ENCODE data around the gene MRPL46.
"Not testable (repeated sequence)": the region's sequence is repeated elsewhere in the genome, so short reads cannot be mapped to it uniquely, and the experiment has no call there.

The MRPL46 gene

GRCh38 chr15:88438181-88438580 is 29.0 kb downstream of the MRPL46 start:
- Histone ChIP-seq H3K4me1 (ENCODE audit: low read length) (no peaks in the 10 kb centered on the region), H3K27me3 (ENCODE audit: low read depth, low read length) (peaks cover 42% of the 10 kb centered on the region), H3K36me3 (replicated peaks; ENCODE audit: low read depth, low read length) (no peaks in the 10 kb centered on the region), H3K4me3 (ENCODE audit: low read length) (no peak overlapping the region), H3K9me3 (ENCODE audit: insufficient read depth, low read length) (no peaks in the 10 kb centered on the region), H4K20me1 (ENCODE audit: insufficient read depth, low read length) (no peaks in the 10 kb centered on the region), H2AFZ (ENCODE audit: low read depth, low read length) (no peak overlapping the region), H3K9ac (ENCODE audit: low read length) (no peak overlapping the region), H3K27ac (ENCODE audit: low read length) (no peak overlapping the region), H3K4me2 (ENCODE audit: low read length) (no peak overlapping the region), H3K79me2 (ENCODE audit: low read length) (no peaks in the 10 kb centered on the region)
- TF ChIP-seq CTCF (IDR thresholded peaks at IDR 0.05; ENCODE audit: low read depth, low read length), result no peak
- no peak for TF ChIP-seq EZH2phosphoT487 (IDR thresholded peaks at IDR 0.05; ENCODE audit: low read depth)

- H3K4me2 ChIP-seq (ENCODE audit: low read length); H3K9me3 ChIP-seq (ENCODE audit: insufficient read depth, low read length); H3K36me3 ChIP-seq (replicated peaks; ENCODE audit: low read depth, low read length); H2AFZ ChIP-seq (ENCODE audit: low read depth, low read length); H3K27ac ChIP-seq (ENCODE audit: low read length); H3K4me3 ChIP-seq (ENCODE audit: low read length); H3K79me2 ChIP-seq (ENCODE audit: low read length); H3K9ac ChIP-seq (ENCODE audit: low read length); H4K20me1 ChIP-seq (ENCODE audit: insufficient read depth, low read length); H3K4me1 ChIP-seq (ENCODE audit: low read length): not testable (repeated sequence)
- peaks cover 37% of the 10 kb centered on the region for H3K27me3 ChIP-seq (ENCODE audit: low read depth, low read length)
Measured at GRCh38 chr15:88434106-88434505, 33.1 kb downstream of the MRPL46 start.

GRCh38 chr15:88433046-88433685 is 34.0 kb downstream of the MRPL46 start:
- no peaks in the 10 kb centered on the region for H3K9me3 ChIP-seq (ENCODE audit: insufficient read depth, low read length)
- H3K27ac ChIP-seq (ENCODE audit: low read length), result no peak overlapping the region
- H3K79me2 ChIP-seq (ENCODE audit: low read length), result no peaks in the 10 kb centered on the region
- peaks cover 45% of the 10 kb centered on the region for H3K27me3 ChIP-seq (ENCODE audit: low read depth, low read length)
- no peak overlapping the region for H3K4me2 ChIP-seq (ENCODE audit: low read length)
- no peaks in the 10 kb centered on the region for H3K36me3 ChIP-seq (replicated peaks; ENCODE audit: low read depth, low read length)
- TF ChIP-seq EZH2phosphoT487 (IDR thresholded peaks at IDR 0.05; ENCODE audit: low read depth), result no peak
- no peak overlapping the region for H3K9ac ChIP-seq (ENCODE audit: low read length)
- no peaks in the 10 kb centered on the region for H3K4me1 ChIP-seq (ENCODE audit: low read length)
- H3K4me3 ChIP-seq (ENCODE audit: low read length), result no peak overlapping the region
- no peak overlapping the region for H2AFZ ChIP-seq (ENCODE audit: low read depth, low read length)
- no peaks in the 10 kb centered on the region for H4K20me1 ChIP-seq (ENCODE audit: insufficient read depth, low read length)

GRCh38 chr15:88431441-88431840 is 35.7 kb downstream of the MRPL46 start:
- TF ChIP-seq EZH2phosphoT487 (IDR thresholded peaks at IDR 0.05; ENCODE audit: low read depth) (no peak), CTCF (IDR thresholded peaks at IDR 0.05; ENCODE audit: low read depth, low read length) (no peak)
- Histone ChIP-seq H3K27me3 (ENCODE audit: low read depth, low read length) (peaks cover 63% of the 10 kb centered on the region), H3K79me2 (ENCODE audit: low read length) (no peaks in the 10 kb centered on the region), H3K9ac (ENCODE audit: low read length) (no peak overlapping the region), H2AFZ (ENCODE audit: low read depth, low read length) (no peak overlapping the region), H4K20me1 (ENCODE audit: insufficient read depth, low read length) (no peaks in the 10 kb centered on the region), H3K27ac (ENCODE audit: low read length) (no peak overlapping the region), H3K4me1 (ENCODE audit: low read length) (no peaks in the 10 kb centered on the region), H3K4me2 (ENCODE audit: low read length) (no peak overlapping the region), H3K4me3 (ENCODE audit: low read length) (no peak overlapping the region), H3K9me3 (ENCODE audit: insufficient read depth, low read length) (no peaks in the 10 kb centered on the region), H3K36me3 (replicated peaks; ENCODE audit: low read depth, low read length) (no peaks in the 10 kb centered on the region)

- H3K27ac ChIP-seq (ENCODE audit: low read length), result no peak overlapping the region
- no peaks in the 10 kb centered on the region for H3K79me2 ChIP-seq (ENCODE audit: low read length)
- H3K4me3 ChIP-seq (ENCODE audit: low read length), result no peak overlapping the region
- H2AFZ ChIP-seq (ENCODE audit: low read depth, low read length), result no peak overlapping the region
- TF ChIP-seq CTCF (IDR thresholded peaks at IDR 0.05; ENCODE audit: low read depth, low read length) (no peak), EZH2phosphoT487 (IDR thresholded peaks at IDR 0.05; ENCODE audit: low read depth) (no peak)
- no peaks in the 10 kb centered on the region for H3K36me3 ChIP-seq (replicated peaks; ENCODE audit: low read depth, low read length)
- peaks cover 74% of the 10 kb centered on the region for H3K27me3 ChIP-seq (ENCODE audit: low read depth, low read length)
- no peaks in the 10 kb centered on the region for H3K4me1 ChIP-seq (ENCODE audit: low read length)
- H4K20me1 ChIP-seq (ENCODE audit: insufficient read depth, low read length), result no peaks in the 10 kb centered on the region
- no peak overlapping the region for H3K9ac ChIP-seq (ENCODE audit: low read length)
- H3K4me2 ChIP-seq (ENCODE audit: low read length), result no peak overlapping the region
- no peaks in the 10 kb centered on the region for H3K9me3 ChIP-seq (ENCODE audit: insufficient read depth, low read length)
Measured at GRCh38 chr15:88430051-88430450, 37.1 kb downstream of the MRPL46 start.
